IPS-18a (cell line): Measurements from ENCODE around the gene NEBL.

Experiments used
- H3K27ac ChIP-seq: one replicate; pipeline ENCODE4 v1.5.1; 2013; ENCODE audit warnings: low read length
- H3K27me3 ChIP-seq: one replicate; pipeline ENCODE4 v1.6.1; 2013; ENCODE audit warnings: mild to moderate bottlenecking, low read length; ENCODE audit not compliant: control insufficient read depth, insufficient read depth
- H3K36me3 ChIP-seq: one replicate; pipeline ENCODE4 v1.6.1; 2013; ENCODE audit warnings: low read depth, low read length; ENCODE audit not compliant: control insufficient read depth
- H3K4me1 ChIP-seq: one replicate; pipeline ENCODE4 v1.6.1; 2013; ENCODE audit warnings: low read depth, low read length; ENCODE audit not compliant: control insufficient read depth
- H3K4me3 ChIP-seq: one replicate; pipeline ENCODE4 v1.5.1; 2013; ENCODE audit warnings: low read length
- H3K9ac ChIP-seq: one replicate; pipeline ENCODE4 v1.6.1; 2013; ENCODE audit warnings: mild to moderate bottlenecking, low read length, moderate library complexity
- H3K9me3 ChIP-seq: one replicate; pipeline ENCODE4 v1.6.1; 2013; ENCODE audit warnings: low read depth, low read length; ENCODE audit not compliant: control insufficient read depth

NEBL gene

DNA sequence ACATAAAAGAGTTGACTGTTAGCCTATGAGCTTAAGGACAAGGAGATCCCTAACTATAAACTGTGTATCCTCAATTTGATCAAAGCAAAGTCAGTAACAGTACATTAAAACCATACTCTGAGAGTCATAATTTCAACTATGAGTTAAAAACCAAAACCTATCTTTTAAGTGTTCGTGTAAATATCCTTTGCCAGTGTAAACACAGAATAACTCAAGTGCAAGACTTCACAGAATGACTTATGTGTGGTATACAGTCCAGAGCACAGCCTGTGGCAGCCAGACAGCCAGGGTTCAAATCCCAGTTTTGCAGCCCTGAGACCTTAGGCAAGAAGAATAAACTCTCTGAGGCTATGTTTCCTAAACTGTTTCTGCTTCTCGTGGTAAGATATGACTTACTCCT lies 30.3 kb upstream of the NEBL start:
- no peak overlapping the region for H3K27ac ChIP-seq
- no peaks in the 10 kb centered on the region for H3K4me1 ChIP-seq
- no peak overlapping the region for H3K4me3 ChIP-seq
- no peaks in the 10 kb centered on the region for H3K9me3 ChIP-seq
- no peaks in the 10 kb centered on the region for H3K27me3 ChIP-seq
- no peak overlapping the region for H3K9ac ChIP-seq
- no peaks in the 10 kb centered on the region for H3K36me3 ChIP-seq

DNA sequence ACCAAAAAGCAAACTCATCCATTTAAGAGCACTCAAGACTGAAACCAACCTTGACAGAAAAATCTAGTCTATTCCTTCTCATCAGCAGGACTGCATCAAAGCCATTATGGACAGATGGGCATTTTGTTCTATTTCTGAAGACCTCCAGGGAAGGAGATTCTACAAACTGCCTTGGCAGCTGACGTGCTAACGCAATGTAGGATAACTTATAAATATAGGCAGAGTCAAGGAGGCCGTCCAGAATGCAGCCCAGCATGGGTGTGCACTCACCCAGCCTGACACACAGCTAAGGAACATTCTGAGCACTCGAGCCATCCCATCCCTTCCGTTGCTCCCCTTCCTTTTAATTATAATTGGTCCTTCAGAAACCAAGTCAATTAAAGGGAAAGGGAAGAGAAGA lies 25.3 kb upstream of the NEBL start:
- Histone ChIP-seq H3K4me1 (no peaks in the 10 kb centered on the region), H3K36me3 (no peaks in the 10 kb centered on the region), H3K9me3 (no peaks in the 10 kb centered on the region), H3K9ac (no peak overlapping the region), H3K27me3 (no peaks in the 10 kb centered on the region), H3K4me3 (no peak overlapping the region), H3K27ac (no peak overlapping the region)

GRCh38 chr10:20922033-20922432 lies 24.9 kb upstream of the NEBL start:
- H3K27me3 ChIP-seq = no peaks in the 10 kb centered on the region
- H3K9ac ChIP-seq = no peak overlapping the region
- H3K4me1 ChIP-seq = no peaks in the 10 kb centered on the region
- no peak overlapping the region for H3K27ac ChIP-seq
- no peaks in the 10 kb centered on the region for H3K9me3 ChIP-seq
- H3K36me3 ChIP-seq = no peaks in the 10 kb centered on the region
- H3K4me3 ChIP-seq = no peak overlapping the region

GRCh38 chr10:20920061-20920460 lies 22.9 kb upstream of the NEBL start:
- Histone ChIP-seq H3K27me3 (no peaks in the 10 kb centered on the region), H3K9me3 (no peaks in the 10 kb centered on the region), H3K4me1 (no peaks in the 10 kb centered on the region), H3K27ac (no peak overlapping the region), H3K36me3 (no peaks in the 10 kb centered on the region), H3K9ac (no peak overlapping the region), H3K4me3 (no peak overlapping the region)

GRCh38 chr10:20919481-20919880 lies 22.4 kb upstream of the NEBL start:
- Histone ChIP-seq H3K4me1 (no peaks in the 10 kb centered on the region), H3K27ac (no peak overlapping the region), H3K27me3 (no peaks in the 10 kb centered on the region), H3K4me3 (no peak overlapping the region), H3K36me3 (no peaks in the 10 kb centered on the region), H3K9ac (no peak overlapping the region), H3K9me3 (no peaks in the 10 kb centered on the region)

DNA sequence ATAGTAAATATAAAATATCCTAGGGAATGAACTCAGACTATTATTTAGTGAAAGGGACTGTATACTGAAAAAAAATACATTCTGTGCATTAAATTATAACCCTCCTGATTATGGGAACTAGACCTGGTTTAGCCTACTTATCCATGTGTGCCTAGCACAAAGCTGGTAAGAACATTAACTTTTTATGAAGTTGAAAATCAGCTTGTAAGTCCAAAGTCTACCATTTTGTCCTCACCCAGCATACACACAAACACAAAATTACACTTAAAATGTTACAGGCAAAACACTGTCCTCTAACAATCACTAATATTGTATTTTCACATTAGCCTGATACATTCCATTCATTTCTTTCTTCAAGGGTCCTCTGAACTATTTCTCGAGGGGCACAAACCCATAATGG lies 19.9 kb upstream of the NEBL start:
- H3K36me3 ChIP-seq = no peaks in the 10 kb centered on the region
- H3K27ac ChIP-seq = no peak overlapping the region
- no peaks in the 10 kb centered on the region for H3K9me3 ChIP-seq
- no peak overlapping the region for H3K9ac ChIP-seq
- H3K4me3 ChIP-seq = no peak overlapping the region
- no peaks in the 10 kb centered on the region for H3K4me1 ChIP-seq
- no peaks in the 10 kb centered on the region for H3K27me3 ChIP-seq

- no peaks in the 10 kb centered on the region for H3K4me1 ChIP-seq
- H3K27ac ChIP-seq = no peak overlapping the region
- H3K27me3 ChIP-seq = no peaks in the 10 kb centered on the region
- no peaks in the 10 kb centered on the region for H3K9me3 ChIP-seq
- H3K9ac ChIP-seq = no peak overlapping the region
- H3K4me3 ChIP-seq = no peak overlapping the region
- no peaks in the 10 kb centered on the region for H3K36me3 ChIP-seq
Measured at GRCh38 chr10:20912969-20913368, 15.9 kb upstream of the NEBL start.

GRCh38 chr10:20911626-20912025 lies 14.5 kb upstream of the NEBL start:
- Histone ChIP-seq H3K9ac (no peak overlapping the region), H3K9me3 (no peaks in the 10 kb centered on the region), H3K4me3 (no peak overlapping the region), H3K4me1 (no peaks in the 10 kb centered on the region), H3K27ac (no peak overlapping the region), H3K27me3 (no peaks in the 10 kb centered on the region), H3K36me3 (no peaks in the 10 kb centered on the region)

GRCh38 chr10:20909801-20910200 lies 12.7 kb upstream of the NEBL start:
- Histone ChIP-seq H3K36me3 (no peaks in the 10 kb centered on the region), H3K9ac (no peak overlapping the region), H3K9me3 (no peaks in the 10 kb centered on the region), H3K4me1 (no peaks in the 10 kb centered on the region), H3K4me3 (no peak overlapping the region), H3K27me3 (no peaks in the 10 kb centered on the region), H3K27ac (no peak overlapping the region)

DNA sequence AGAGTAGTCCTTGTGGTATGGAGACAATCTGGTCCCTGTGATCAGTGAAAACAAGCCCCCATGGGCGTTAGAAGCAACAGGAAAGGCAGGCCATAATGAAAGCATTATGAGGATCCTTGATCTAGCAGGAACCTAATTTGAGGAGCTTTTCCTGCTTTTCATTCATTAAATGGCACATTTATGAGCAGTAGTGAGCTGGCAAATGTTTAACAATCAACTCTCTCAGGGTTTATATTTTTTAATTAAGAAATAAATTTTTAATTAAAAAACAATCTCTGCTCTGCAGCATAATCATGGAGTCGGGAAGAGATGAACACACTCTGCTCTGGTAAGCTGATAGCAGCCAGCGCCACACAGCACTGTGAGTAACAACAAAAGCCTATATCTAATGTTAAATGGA lies 11.3 kb upstream of the NEBL start:
- Histone ChIP-seq H3K4me3 (no peak overlapping the region), H3K27me3 (no peaks in the 10 kb centered on the region), H3K27ac (no peak overlapping the region), H3K4me1 (no peaks in the 10 kb centered on the region), H3K9me3 (no peaks in the 10 kb centered on the region), H3K36me3 (no peaks in the 10 kb centered on the region), H3K9ac (no peak overlapping the region)

GRCh38 chr10:20903635-20904390 lies 6.7 kb upstream of the NEBL start:
- Histone ChIP-seq H3K4me3 (no peak overlapping the region), H3K27ac (no peak overlapping the region), H3K9ac (no peak overlapping the region), H3K9me3 (no peaks in the 10 kb centered on the region), H3K36me3 (no peaks in the 10 kb centered on the region), H3K4me1 (no peaks in the 10 kb centered on the region), H3K27me3 (no peaks in the 10 kb centered on the region)

DNA sequence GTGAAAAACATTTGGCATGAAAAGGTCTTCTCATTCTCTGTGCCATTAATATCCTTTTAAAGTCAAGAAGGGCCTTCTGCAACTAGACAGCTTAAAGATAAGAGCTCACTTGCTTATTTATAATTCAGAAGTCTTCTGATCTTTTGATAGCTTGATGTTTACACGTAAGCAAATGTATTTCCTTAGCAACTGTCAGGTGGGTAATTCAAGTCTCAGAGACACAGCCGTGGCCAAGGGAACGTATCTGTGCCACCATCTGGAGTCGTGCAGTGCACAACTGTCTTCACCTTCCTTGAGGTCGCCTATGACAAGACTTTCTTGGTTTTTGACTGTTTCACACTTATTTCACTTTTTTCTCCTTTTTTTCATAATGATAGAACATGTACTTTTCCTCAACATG lies 4.0 kb upstream of the NEBL start:
- no peaks in the 10 kb centered on the region for H3K27me3 ChIP-seq
- H3K36me3 ChIP-seq = no peaks in the 10 kb centered on the region
- no peaks in the 10 kb centered on the region for H3K4me1 ChIP-seq
- H3K4me3 ChIP-seq = no peak overlapping the region
- H3K27ac ChIP-seq = no peak overlapping the region
- H3K9me3 ChIP-seq = no peaks in the 10 kb centered on the region
- H3K9ac ChIP-seq = no peak overlapping the region
